IMR-90 (cell line): Measurements from ENCODE around the gene RPL15. TPM values are rescaled to one million over a fixed set of nuclear protein-coding genes. Genes with fewer than 3 reads are reported as not detected.

Experiments
- ATAC-seq: fragments of 200-7000 bp; cut with Tn5 transposase; 2 replicates; pipeline ENCODE4 v1.9.1; 2020; ENCODE audit warnings: low read depth, mild to moderate bottlenecking, moderate library complexity
- BruUV-seq: library from RNA; stranded (reverse); fragments of 400-500 nt; replicated peaks from 2 replicates; lab custom pipeline; 2021; lab: Mats Ljungman, UMichigan
- CTCF ChIA-PET: fragments of 300-600 bp; formaldehyde crosslinking; extraction: SDS; loops from one replicate; lab custom pipeline; 2021; ENCODE audit warnings: antibody characterized with exemption; lab: Yijun Ruan, JAX
- POLR2A ChIA-PET: fragments of 300-600 bp; sonication (Branson Sonifier 250); formaldehyde crosslinking; loops from one replicate; lab custom pipeline; 2022; ENCODE audit warnings: antibody characterized with exemption; ENCODE audit not compliant: unreplicated experiment; lab: Charles Lee
- DNase-seq: peaks from one replicate; pipeline ENCODE4 v3.0.0; 2013
- H2AFZ ChIP-seq: replicated peaks from 2 replicates; pipeline ENCODE3; 2013; ENCODE audit warnings: low read length, mild to moderate bottlenecking; ENCODE audit not compliant: poor library complexity
- H2AK5ac ChIP-seq: 2 replicates; pipeline ENCODE4 v1.6.1; 2013; ENCODE audit warnings: low read depth, low read length, inconsistent platforms
- H2AK9ac ChIP-seq: replicated peaks from 2 replicates; pipeline ENCODE3; 2013; ENCODE audit warnings: mild to moderate bottlenecking, low read depth, low read length, moderate library complexity; ENCODE audit not compliant: poor library complexity
- H2BK120ac ChIP-seq: 2 replicates; pipeline ENCODE4 v1.6.1; 2013; ENCODE audit warnings: low read depth, low read length, inconsistent platforms
- H2BK15ac ChIP-seq: 3 replicates; pipeline ENCODE4 v1.6.1; 2013; ENCODE audit warnings: low read depth, low read length, inconsistent platforms
- H2BK20ac ChIP-seq: 2 replicates; pipeline ENCODE4 v1.6.1; 2013; ENCODE audit warnings: low read depth, mild to moderate bottlenecking, inconsistent platforms, low read length, moderate library complexity
- H2BK5ac ChIP-seq: 2 replicates; pipeline ENCODE4 v1.6.1; 2013; ENCODE audit warnings: mild to moderate bottlenecking, low read depth, low read length, inconsistent platforms; ENCODE audit not compliant: poor library complexity, severe bottlenecking
- H3K14ac ChIP-seq: replicated peaks from 2 replicates; pipeline ENCODE4 v1.6.1; 2013; ENCODE audit warnings: low read depth, low read length, inconsistent platforms
- H3K18ac ChIP-seq: 2 replicates; pipeline ENCODE4 v1.6.1; 2013; ENCODE audit warnings: low read depth, low read length, control low read depth
- H3K23ac ChIP-seq: 2 replicates; pipeline ENCODE4 v1.6.1; 2013; ENCODE audit warnings: low read depth, low read length, inconsistent platforms
- H3K27ac ChIP-seq: 2 replicates; pipeline ENCODE4 v1.5.1; 2013; ENCODE audit warnings: mild to moderate bottlenecking, control low read depth, low read length; ENCODE audit not compliant: insufficient read depth
- H3K27me3 ChIP-seq: 2 replicates; pipeline ENCODE4 v1.6.1; 2013; ENCODE audit warnings: low read length; ENCODE audit not compliant: control insufficient read depth, insufficient read depth
- H3K36me3 ChIP-seq: 2 replicates; pipeline ENCODE4 v1.6.1; 2013; ENCODE audit warnings: low read length, mixed read lengths; ENCODE audit not compliant: control insufficient read depth, insufficient read depth
- H3K4ac ChIP-seq: 2 replicates; pipeline ENCODE4 v1.6.1; 2013; ENCODE audit warnings: low read depth, low read length, inconsistent platforms
- H3K4me1 ChIP-seq: 2 replicates; pipeline ENCODE4 v1.6.1; 2013; ENCODE audit warnings: low read length, mixed read lengths; ENCODE audit not compliant: control insufficient read depth, insufficient read depth
- H3K4me2 ChIP-seq: 2 replicates; pipeline ENCODE4 v1.6.1; 2013; ENCODE audit warnings: low read depth, mild to moderate bottlenecking, control low read depth, low read length, moderate library complexity
- H3K4me3 ChIP-seq: 2 replicates; pipeline ENCODE4 v1.5.1; 2013; ENCODE audit warnings: low read depth, mild to moderate bottlenecking, control low read depth, low read length, moderate library complexity; ENCODE audit not compliant: insufficient read depth
- H3K56ac ChIP-seq: 2 replicates; pipeline ENCODE4 v1.6.1; 2013; ENCODE audit warnings: low read length, inconsistent platforms; ENCODE audit not compliant: insufficient read depth; ENCODE audit errors: extremely low read depth
- H3K79me1 ChIP-seq, 2 experiments: 2 replicates each; pipeline ENCODE4 v1.6.1; 2013; ENCODE audit warnings: low read length in 2 of 2, inconsistent platforms in 1 of 2, low read depth in 1 of 2
- H3K9ac ChIP-seq: 2 replicates; pipeline ENCODE4 v1.6.1; 2013; ENCODE audit warnings: low read depth, low read length, control low read depth
- H3K9me1 ChIP-seq: 2 replicates; pipeline ENCODE4 v1.6.1; 2013; ENCODE audit warnings: low read length, inconsistent platforms; ENCODE audit not compliant: insufficient read depth
- H3K9me3 ChIP-seq: 2 replicates; pipeline ENCODE4 v1.6.1; 2013; ENCODE audit warnings: low read length; ENCODE audit not compliant: control insufficient read depth, insufficient read depth
- H4K20me1 ChIP-seq: 2 replicates; pipeline ENCODE4 v1.6.1; 2013; ENCODE audit warnings: low read length, inconsistent platforms; ENCODE audit not compliant: insufficient read depth
- H4K5ac ChIP-seq: 2 replicates; pipeline ENCODE4 v1.6.1; 2013; ENCODE audit warnings: mild to moderate bottlenecking, low read depth, low read length, control low read depth
- H4K8ac ChIP-seq, 2 experiments: 2 replicates each; pipeline ENCODE4 v1.6.1; 2013; ENCODE audit warnings: low read depth in 2 of 2, low read length in 2 of 2, control low read depth in 1 of 2, inconsistent platforms in 1 of 2
- H4K91ac ChIP-seq: 2 replicates; pipeline ENCODE4 v1.6.1; 2013; ENCODE audit warnings: low read depth, low read length, inconsistent platforms; ENCODE audit not compliant: insufficient read depth
- BHLHE40 ChIP-seq: fragments of 150-350 bp; IDR thresholded peaks from 2 replicates; pipeline ENCODE4 v1.6.1; 2016; ENCODE audit warnings: mild to moderate bottlenecking, low read depth, low read length
- CTCF ChIP-seq: conservative IDR thresholded peaks from 2 replicates; pipeline ENCODE4 v1.5.1; 2012; ENCODE audit warnings: mild to moderate bottlenecking, low read depth, low read length, improper control_type of control experiment
- ELK1 ChIP-seq: fragments of 150-350 bp; IDR thresholded peaks from 2 replicates; pipeline ENCODE4 v1.6.1; 2016; ENCODE audit warnings: low read depth, mild to moderate bottlenecking, low read length, moderate library complexity, borderline replicate concordance
- MAFK ChIP-seq: IDR thresholded peaks from 2 replicates; pipeline ENCODE4 v1.6.1; 2012; ENCODE audit warnings: low read depth, low read length, improper control_type of control experiment
- MAZ ChIP-seq: IDR thresholded peaks from 2 replicates; pipeline ENCODE4 v1.6.1; 2012; ENCODE audit warnings: low read depth, mild to moderate bottlenecking, low read length, improper control_type of control experiment, moderate library complexity, borderline replicate concordance
- MXI1 ChIP-seq: IDR thresholded peaks from 2 replicates; pipeline ENCODE4 v1.6.1; 2012; ENCODE audit warnings: low read depth, mild to moderate bottlenecking, low read length, moderate library complexity, borderline replicate concordance
- NFE2L2 ChIP-seq: fragments of 150-350 bp; IDR thresholded peaks from 2 replicates; pipeline ENCODE4 v1.6.1; 2016; ENCODE audit warnings: low read depth, mild to moderate bottlenecking, low read length
- POLR2A ChIP-seq: IDR thresholded peaks from 2 replicates; pipeline ENCODE4 v1.6.1; 2012; ENCODE audit warnings: mild to moderate bottlenecking, low read depth, low read length
- RAD21 ChIP-seq: IDR thresholded peaks from 2 replicates; pipeline ENCODE4 v1.6.1; 2012; ENCODE audit warnings: low read length, improper control_type of control experiment
- RCOR1 ChIP-seq: IDR thresholded peaks from 2 replicates; pipeline ENCODE4 v1.6.1; 2012; ENCODE audit warnings: mild to moderate bottlenecking, low read length, improper control_type of control experiment; ENCODE audit not compliant: insufficient replicate concordance
- RFX5 ChIP-seq: IDR thresholded peaks from 2 replicates; pipeline ENCODE4 v1.8.0; 2012; ENCODE audit warnings: low read depth, mild to moderate bottlenecking, low read length, moderate library complexity
- SMC3 ChIP-seq: fragments of 150-350 bp; IDR thresholded peaks from 2 replicates; pipeline ENCODE4 v1.6.1; 2016; ENCODE audit warnings: low read depth, mild to moderate bottlenecking, antibody characterized with exemption, low read length, moderate library complexity
- USF2 ChIP-seq: fragments of 150-350 bp; IDR thresholded peaks from 2 replicates; pipeline ENCODE4 v1.6.1; 2017; ENCODE audit warnings: mild to moderate bottlenecking, antibody characterized with exemption, low read length, low read depth
- WGBS, 2 experiments: methylation state at CpG; one replicate each; pipeline versions ENCODE4 v1.1.5 to v1.1.7; 2013; ENCODE audit warnings: missing lambda C conversion rate in 2 of 2; ENCODE audit not compliant: insufficient read length in 1 of 2; ENCODE audit errors: extremely low coverage in 2 of 2; 5-methylcytosine and 5-hydroxymethylcytosine counted together
- dilution Hi-C: fragments of 300-500 bp; cut with HindIII; formaldehyde crosslinking; loops from one replicate; pipeline ENCODE4 v1.14.3; 2018; ENCODE audit warnings: low sequenced_read_pairs; ENCODE audit not compliant: unreplicated experiment
- in situ Hi-C: fragments of 300-500 bp; cut with MboI; formaldehyde crosslinking; loops from 3 replicates; pipeline ENCODE4 v1.14.3; 2019; ENCODE audit warnings: low sequenced_read_pairs, inconsistent platforms, mixed read lengths
- intact Hi-C: fragments of 100-400 bp; cut with micrococcal nuclease; formaldehyde crosslinking; loops from 2 replicates; pipeline ENCODE4 v1.10.0; 2022
- polyA plus RNA-seq, 3 experiments: library from polyadenylated mRNA; depleted of rRNA; stranded (reverse); fragments of >200 nt; gene quantifications; 2 replicates each; pipeline ENCODE4 v1.2.3, GENCODE V29; 2012; ENCODE audit warnings: low replicate concordance in 1 of 3
- total RNA-seq: library from RNA; depleted of rRNA; stranded (reverse); fragments of >200 nt; gene quantifications from 2 replicates; pipeline ENCODE4 v1.2.3, GENCODE V29; 2012

The RPL15 gene
- total and polyA plus RNA-seq, 2 of the 4 experiments (the other 2 are of a cell fraction): 1,419 to 4,701 TPM

GRCh38 chr3:23968463-23969184 is 51.7 kb downstream of the RPL15 start (continued):
- 0 out of 2 replicates have a peak, but pooled peaks have one; percentile 10 for TF ChIP-seq NFE2L2

GRCh38 chr3:23969393-23969792 is 52.5 kb downstream of the RPL15 start:
- peaks cover 20 to 38% of the 10 kb centered on the region in 2 experiments for H3K79me1 ChIP-seq
- CTCF ChIA-PET: interaction anchor here (0.7 kb wide), 2 partner anchors 23 to 133 kb away, joined by 3 to 11 read pairs; no protein-coding TSS in a partner anchor
- no CpG with 5 or more reads among the region's 4 CpGs for WGBS, 2 experiments
- H2AK5ac ChIP-seq: no peak overlapping the region
- H4K91ac ChIP-seq: no peak overlapping the region
- no peak overlapping the region for H3K14ac ChIP-seq
- H3K9ac ChIP-seq: no peak overlapping the region
- ATAC-seq (no peak), DNase-seq (no peak)
- intact Hi-C loops (no loop called here), dilution Hi-C loops (no loop called here), in situ Hi-C loops (no loop called here)
- no peak overlapping the region for H3K4me3 ChIP-seq
- H3K4me1 ChIP-seq: peaks cover 6% of the 10 kb centered on the region
- H3K23ac ChIP-seq: no peak overlapping the region
- no peak overlapping the region for H2AFZ ChIP-seq
- H2AK9ac ChIP-seq: no peak overlapping the region
- H3K4me2 ChIP-seq: no peak overlapping the region
- H2BK120ac ChIP-seq: no peak overlapping the region
- POLR2A ChIA-PET: no interaction called here
- H4K8ac ChIP-seq: no peak overlapping the region
- H3K18ac ChIP-seq: no peak overlapping the region
- BruUV-seq: no TSS peak
- H3K4ac ChIP-seq: no peak overlapping the region
- H3K27ac ChIP-seq: no peak overlapping the region
- no peaks in the 10 kb centered on the region for H3K9me3 ChIP-seq
- H3K9me1 ChIP-seq: peaks cover 3% of the 10 kb centered on the region
- no peak overlapping the region for H3K56ac ChIP-seq
- H2BK15ac ChIP-seq: no peak overlapping the region
- no peak overlapping the region for H2BK5ac ChIP-seq
- H4K5ac ChIP-seq: no peak overlapping the region
- peaks cover 5% of the 10 kb centered on the region; the same call in 1 of the 2 replicates for H4K20me1 ChIP-seq
- H3K27me3 ChIP-seq: no peaks in the 10 kb centered on the region
- H3K36me3 ChIP-seq: peaks cover 13% of the 10 kb centered on the region
- no peak overlapping the region for H2BK20ac ChIP-seq
- TF ChIP-seq RCOR1: no peak
- no peak for TF ChIP-seq RFX5
- no peak for TF ChIP-seq BHLHE40
- no peak for TF ChIP-seq CTCF
- TF ChIP-seq NFE2L2: no peak
- TF ChIP-seq MXI1: no peak
- no peak for TF ChIP-seq POLR2A
- no peak for TF ChIP-seq SMC3
- no peak for TF ChIP-seq USF2
- no peak for TF ChIP-seq MAZ
- TF ChIP-seq MAFK: no peak
- no peak for TF ChIP-seq ELK1
- TF ChIP-seq RAD21: no peak
